Measurements from ENCODE around the gene PML. TPM values are rescaled to one million over a fixed set of nuclear protein-coding genes. Genes with fewer than 3 reads are reported as not detected.
A peak's percentile ranks its signal among the peaks of the same experiment; 100 is the strongest.

The PML gene
- 9.1 and 14.0 TPM in 2 replicates for polyA plus RNA-seq (2014; cell fraction: cytosol; rRNA removed)
- 13.7 and 17.4 TPM in 2 replicates for polyA plus RNA-seq (2014; cell fraction: nucleus; rRNA removed)

- peak; percentile 93 for DNase-seq (ENCODE audit: low spot score)
These were observed at the start of gene PML for GRCh38 chr15:73994413-73994883. PML (plus strand) TSS chr15:73994716; CDS start chr15:73994813, 97 bp downstream.

- no peak for DNase-seq (ENCODE audit: low spot score)
These were observed 49.4 kb upstream of the PML start for GRCh38 chr15:73945130-73945508.

GRCh38 chr15:73946046-73946721, 48.3 kb upstream of the PML start:
- no peak for DNase-seq (ENCODE audit: low spot score)

GRCh38 chr15:73946795-73947370, 47.6 kb upstream of the PML start:
- no peak for DNase-seq (ENCODE audit: low spot score)

- no peak for DNase-seq (ENCODE audit: low spot score)
These were observed 46.9 kb upstream of the PML start for GRCh38 chr15:73947651-73948050.

- no peak for DNase-seq (ENCODE audit: low spot score)
These were observed 46.1 kb upstream of the PML start for GRCh38 chr15:73948396-73948795.

GRCh38 chr15:73948982-73949381, 45.5 kb upstream of the PML start:
- DNase-seq (ENCODE audit: low spot score): no peak

GRCh38 chr15:73949496-73949895, 45.0 kb upstream of the PML start:
- no peak for DNase-seq (ENCODE audit: low spot score)

GRCh38 chr15:73950479-73950830, 44.1 kb upstream of the PML start:
- no peak for DNase-seq (ENCODE audit: low spot score)

- DNase-seq (ENCODE audit: low spot score): peak; percentile 95
These were observed 43.5 kb upstream of the PML start for GRCh38 chr15:73950831-73951561.

GRCh38 chr15:73951601-73952000, 42.9 kb upstream of the PML start:
- no peak for DNase-seq (ENCODE audit: low spot score)

- DNase-seq (ENCODE audit: low spot score): no peak
These were observed 42.2 kb upstream of the PML start for GRCh38 chr15:73952171-73952912.

GRCh38 chr15:73952913-73953750, 41.4 kb upstream of the PML start:
- DNase-seq (ENCODE audit: low spot score): no peak

GRCh38 chr15:73954188-73955145, 40.0 kb upstream of the PML start:
- no peak for DNase-seq (ENCODE audit: low spot score)

- no peak for DNase-seq (ENCODE audit: low spot score)
These were observed 39.2 kb upstream of the PML start for GRCh38 chr15:73955326-73955725.

GRCh38 chr15:73955861-73956742, 38.4 kb upstream of the PML start:
- no peak for DNase-seq (ENCODE audit: low spot score)

GRCh38 chr15:73956743-73957135, 37.8 kb upstream of the PML start:
- no peak for DNase-seq (ENCODE audit: low spot score)

- DNase-seq (ENCODE audit: low spot score): no peak
These were observed 37.2 kb upstream of the PML start for GRCh38 chr15:73957276-73957675.

GRCh38 chr15:73957785-73958184, 36.7 kb upstream of the PML start:
- DNase-seq (ENCODE audit: low spot score): no peak
